Measurements from ENCODE around the gene EEIG1. TPM values are rescaled to one million over a fixed set of nuclear protein-coding genes. Genes with fewer than 3 reads are reported as not detected.

EEIG1 gene
- total RNA-seq, 2 donors from 2014 or later, result 8.3 to 11.6 TPM

- Histone ChIP-seq H3K27me3 (no peaks in the 10 kb centered on the region), H3K36me3 (no peaks in the 10 kb centered on the region), H3K4me1 (peaks cover 0 to 5% of the 10 kb centered on the region in 2 donors), H3K4me3 (no peak overlapping the region), H3K27ac (no peak overlapping the region), H3K9me3 (peaks cover 0 to 5% of the 10 kb centered on the region in 2 donors)
- DNase-seq (ENCODE audit: low spot score), result no peak
- TF ChIP-seq, protein P1, sequence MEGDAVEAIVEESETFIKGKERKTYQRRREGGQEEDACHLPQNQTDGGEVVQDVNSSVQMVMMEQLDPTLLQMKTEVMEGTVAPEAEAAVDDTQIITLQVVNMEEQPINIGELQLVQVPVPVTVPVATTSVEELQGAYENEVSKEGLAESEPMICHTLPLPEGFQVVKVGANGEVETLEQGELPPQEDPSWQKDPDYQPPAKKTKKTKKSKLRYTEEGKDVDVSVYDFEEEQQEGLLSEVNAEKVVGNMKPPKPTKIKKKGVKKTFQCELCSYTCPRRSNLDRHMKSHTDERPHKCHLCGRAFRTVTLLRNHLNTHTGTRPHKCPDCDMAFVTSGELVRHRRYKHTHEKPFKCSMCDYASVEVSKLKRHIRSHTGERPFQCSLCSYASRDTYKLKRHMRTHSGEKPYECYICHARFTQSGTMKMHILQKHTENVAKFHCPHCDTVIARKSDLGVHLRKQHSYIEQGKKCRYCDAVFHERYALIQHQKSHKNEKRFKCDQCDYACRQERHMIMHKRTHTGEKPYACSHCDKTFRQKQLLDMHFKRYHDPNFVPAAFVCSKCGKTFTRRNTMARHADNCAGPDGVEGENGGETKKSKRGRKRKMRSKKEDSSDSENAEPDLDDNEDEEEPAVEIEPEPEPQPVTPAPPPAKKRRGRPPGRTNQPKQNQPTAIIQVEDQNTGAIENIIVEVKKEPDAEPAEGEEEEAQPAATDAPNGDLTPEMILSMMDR (IDR thresholded peaks at IDR 0.05), result no peak
Measured at GRCh38 chr9:128005923-128006322, 25.1 kb upstream of the EEIG1 start.

- Histone ChIP-seq H3K9me3 (peaks cover 0 to 5% of the 10 kb centered on the region in 2 donors), H3K4me1 (peaks cover 0 to 5% of the 10 kb centered on the region in 2 donors), H3K27me3 (no peaks in the 10 kb centered on the region), H3K4me3 (no peak overlapping the region), H3K36me3 (no peaks in the 10 kb centered on the region), H3K27ac (no peak overlapping the region)
- TF ChIP-seq, protein P1 (IDR thresholded peaks at IDR 0.05), result no peak
- DNase-seq (ENCODE audit: low spot score), result no peak
Measured at GRCh38 chr9:128003966-128004604, 23.3 kb upstream of the EEIG1 start.

DNA sequence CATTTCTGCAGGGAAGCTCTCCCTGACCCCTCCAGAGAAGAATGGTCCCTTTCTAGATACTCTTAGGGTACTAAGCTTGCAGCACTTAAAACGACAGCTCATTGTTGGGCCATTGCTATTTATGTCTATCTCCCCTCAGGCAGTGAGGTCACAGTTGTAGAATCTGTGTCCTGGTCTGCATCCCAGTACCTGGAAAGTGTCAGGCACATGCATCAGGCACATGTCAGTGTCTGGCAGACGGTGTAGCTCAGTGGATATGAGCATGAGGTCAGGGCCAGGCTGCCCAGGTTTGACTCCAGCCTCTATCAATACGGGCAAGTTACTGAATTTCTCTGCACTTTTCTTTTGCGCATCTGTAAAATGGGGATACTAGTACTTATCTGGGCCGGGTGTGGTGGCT lies 22.2 kb upstream of the EEIG1 start:
- no peak for DNase-seq (ENCODE audit: low spot score)
- no peak overlapping the region for H3K4me3 ChIP-seq
- peaks cover 0 to 5% of the 10 kb centered on the region in 2 donors for H3K4me1 ChIP-seq
- TF ChIP-seq, protein P1 (IDR thresholded peaks at IDR 0.05), result no peak
- no peak overlapping the region for H3K27ac ChIP-seq
- no peaks in the 10 kb centered on the region for H3K36me3 ChIP-seq
- peaks cover 0 to 1% of the 10 kb centered on the region in 2 donors for H3K9me3 ChIP-seq
- H3K27me3 ChIP-seq, result no peaks in the 10 kb centered on the region

DNA sequence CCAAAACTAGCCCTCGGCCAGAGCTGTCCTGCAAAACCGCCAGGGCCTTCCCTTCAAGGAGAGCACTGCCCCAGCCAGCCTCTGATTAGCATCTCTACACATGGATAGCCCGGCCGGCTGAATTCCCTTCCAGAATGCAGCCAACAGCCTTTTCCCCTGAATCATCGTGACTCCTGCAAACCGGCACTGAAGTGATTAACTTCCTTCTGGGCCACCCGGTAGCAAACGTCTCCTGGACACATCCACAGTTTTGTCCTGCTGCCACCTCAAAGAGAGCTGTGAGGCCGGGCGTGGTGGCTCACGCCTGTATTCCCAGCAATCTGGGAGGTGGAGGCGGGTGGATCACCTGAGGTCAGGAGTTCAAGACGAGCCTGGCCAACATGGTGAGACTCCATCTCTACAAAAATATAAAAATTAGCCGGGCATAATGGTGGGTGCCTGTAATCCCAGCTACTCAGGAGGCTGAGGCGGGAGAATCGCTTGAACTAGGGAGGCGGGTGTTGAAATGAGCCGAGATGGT lies 21.1 kb upstream of the EEIG1 start:
- DNase-seq (ENCODE audit: low spot score), result no peak
- TF ChIP-seq, protein P1 (IDR thresholded peaks at IDR 0.05), result no peak
- Histone ChIP-seq H3K36me3 (no peaks in the 10 kb centered on the region), H3K9me3 (no peaks in the 10 kb centered on the region), H3K27me3 (no peaks in the 10 kb centered on the region), H3K4me3 (no peak overlapping the region), H3K4me1 (peaks cover 0 to under 1% of the 10 kb centered on the region in 2 donors), H3K27ac (no peak overlapping the region)

DNA sequence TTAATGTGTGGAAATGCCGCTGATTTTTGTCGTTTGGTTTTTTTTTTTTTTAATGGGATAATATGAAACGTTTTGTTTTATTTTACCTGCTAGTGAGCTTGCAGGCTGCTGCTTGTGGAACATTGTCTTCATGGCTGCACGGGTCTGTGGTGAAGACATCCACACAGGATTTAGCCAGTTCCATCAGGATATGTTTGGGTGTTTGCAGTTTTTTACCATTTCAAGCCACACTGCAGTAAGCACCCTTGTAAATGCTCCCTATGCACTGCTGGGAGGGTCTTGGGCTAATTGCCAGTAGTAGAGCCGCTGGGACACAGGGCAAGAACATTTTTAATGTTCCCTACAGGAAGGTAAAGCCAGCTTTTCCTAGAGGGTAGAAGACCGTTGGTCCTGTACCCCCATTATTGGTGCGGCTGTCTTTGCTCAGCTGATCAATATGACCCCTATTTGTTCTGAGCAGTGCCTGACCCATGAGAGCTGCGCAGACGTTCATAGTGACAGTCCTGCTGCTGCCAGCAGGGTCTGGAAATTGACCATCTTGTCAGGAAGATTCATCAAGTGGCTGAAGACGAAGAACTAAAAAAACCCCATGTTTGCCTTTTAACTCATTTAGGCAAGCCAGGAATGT lies 20.5 kb upstream of the EEIG1 start:
- TF ChIP-seq, protein P1 (IDR thresholded peaks at IDR 0.05), result no peak
- no peaks in the 10 kb centered on the region for H3K27me3 ChIP-seq

More for the DNA sequence above, 20.5 kb upstream of the EEIG1 start:
- no peak for DNase-seq (ENCODE audit: low spot score)
- H3K4me1 ChIP-seq, result no peaks in the 10 kb centered on the region
- no peaks in the 10 kb centered on the region for H3K36me3 ChIP-seq
- H3K27ac ChIP-seq, result no peak overlapping the region
- H3K4me3 ChIP-seq, result no peak overlapping the region
- H3K9me3 ChIP-seq, result no peaks in the 10 kb centered on the region

All from right atrium auricular region (tissue), 2 donors.